T-helper 9 cell (primary cell): Measurements from ENCODE around the gene TMEM41B.
A peak's percentile ranks its signal among the peaks of the same experiment; 100 is the strongest.
"Not testable (repeated sequence)": the region's sequence is repeated elsewhere in the genome, so short reads cannot be mapped to it uniquely, and the experiment has no call there.

Source experiments
- DNase-seq: peaks from one replicate; pipeline ENCODE4 v3.0.0-alpha.2; 2020
- total RNA-seq, 2 donors: gene quantifications; one replicate each; lab custom pipeline; 2026; lab: John Stamatoyannopoulos, UW

TMEM41B gene, protein sequence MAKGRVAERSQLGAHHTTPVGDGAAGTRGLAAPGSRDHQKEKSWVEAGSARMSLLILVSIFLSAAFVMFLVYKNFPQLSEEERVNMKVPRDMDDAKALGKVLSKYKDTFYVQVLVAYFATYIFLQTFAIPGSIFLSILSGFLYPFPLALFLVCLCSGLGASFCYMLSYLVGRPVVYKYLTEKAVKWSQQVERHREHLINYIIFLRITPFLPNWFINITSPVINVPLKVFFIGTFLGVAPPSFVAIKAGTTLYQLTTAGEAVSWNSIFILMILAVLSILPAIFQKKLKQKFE
- 14.2 to 46.7 reads per million in 2 donors for total RNA-seq

DNA sequence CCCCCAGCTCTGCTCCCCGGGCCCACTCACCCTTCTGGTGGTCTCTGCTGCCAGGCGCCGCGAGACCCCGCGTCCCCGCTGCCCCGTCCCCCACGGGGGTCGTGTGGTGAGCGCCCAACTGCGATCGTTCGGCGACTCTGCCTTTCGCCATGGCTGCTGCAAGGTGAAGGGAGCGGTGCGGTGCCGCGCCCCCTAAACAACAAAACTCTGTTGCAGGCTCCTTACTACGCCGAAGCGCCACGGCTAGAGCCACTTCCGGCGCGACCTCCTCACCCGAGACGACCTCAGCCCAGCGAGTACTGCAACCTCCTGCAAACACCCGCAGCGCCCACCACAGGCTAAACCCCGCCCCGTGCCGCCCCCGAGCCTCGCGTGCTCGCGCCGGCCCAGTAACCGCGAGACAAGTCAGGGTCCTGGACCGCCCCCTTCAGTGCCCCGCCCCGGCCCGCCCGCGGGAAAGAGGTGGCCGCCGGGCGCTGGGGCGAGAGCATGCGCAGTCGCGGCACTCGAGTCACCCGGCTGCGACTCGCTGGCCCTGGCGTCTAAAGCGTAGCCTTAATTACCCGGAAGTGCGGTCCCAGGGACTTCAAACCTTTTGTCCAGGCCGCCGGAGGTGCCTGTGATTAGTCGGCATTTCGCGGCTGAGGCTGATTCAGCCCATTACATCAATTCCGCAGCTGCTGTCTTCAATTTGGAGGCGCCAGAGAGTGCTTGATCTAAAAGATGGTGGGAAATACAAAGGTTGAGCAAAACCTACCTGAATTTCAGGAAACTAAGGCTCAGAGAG is at the start of gene TMEM41B:
Gene TMEM41B, minus strand, starts transcription at position 303 of the 787 bp plus-strand sequence. Its CDS starts 152 bp downstream, at position 151.
- DNase-seq = peak; percentile 99

DNA sequence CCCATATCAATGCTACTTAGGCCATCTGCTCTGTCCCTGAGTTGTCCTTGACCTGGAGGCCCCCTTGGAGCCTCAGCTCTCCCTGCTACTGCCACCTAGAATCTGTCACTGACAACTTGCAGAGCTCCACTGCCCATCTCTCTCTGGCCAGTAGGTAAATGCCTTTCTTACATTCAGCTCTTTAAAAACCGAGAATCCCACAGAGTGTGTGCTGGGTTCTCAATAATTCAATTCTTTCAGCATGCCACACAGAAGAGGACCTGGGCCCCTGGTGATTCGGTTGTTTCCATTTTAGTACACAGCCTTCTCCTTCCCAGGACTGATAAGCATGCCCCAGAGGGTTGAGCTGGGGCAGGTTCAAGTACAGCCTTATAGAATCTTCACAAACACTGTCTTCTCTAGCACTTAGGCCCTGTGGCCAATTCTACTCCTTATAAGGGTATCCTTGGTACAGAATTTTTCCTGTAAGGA is 48.0 kb upstream of the TMEM41B start:
- DNase-seq = no peak

DNA sequence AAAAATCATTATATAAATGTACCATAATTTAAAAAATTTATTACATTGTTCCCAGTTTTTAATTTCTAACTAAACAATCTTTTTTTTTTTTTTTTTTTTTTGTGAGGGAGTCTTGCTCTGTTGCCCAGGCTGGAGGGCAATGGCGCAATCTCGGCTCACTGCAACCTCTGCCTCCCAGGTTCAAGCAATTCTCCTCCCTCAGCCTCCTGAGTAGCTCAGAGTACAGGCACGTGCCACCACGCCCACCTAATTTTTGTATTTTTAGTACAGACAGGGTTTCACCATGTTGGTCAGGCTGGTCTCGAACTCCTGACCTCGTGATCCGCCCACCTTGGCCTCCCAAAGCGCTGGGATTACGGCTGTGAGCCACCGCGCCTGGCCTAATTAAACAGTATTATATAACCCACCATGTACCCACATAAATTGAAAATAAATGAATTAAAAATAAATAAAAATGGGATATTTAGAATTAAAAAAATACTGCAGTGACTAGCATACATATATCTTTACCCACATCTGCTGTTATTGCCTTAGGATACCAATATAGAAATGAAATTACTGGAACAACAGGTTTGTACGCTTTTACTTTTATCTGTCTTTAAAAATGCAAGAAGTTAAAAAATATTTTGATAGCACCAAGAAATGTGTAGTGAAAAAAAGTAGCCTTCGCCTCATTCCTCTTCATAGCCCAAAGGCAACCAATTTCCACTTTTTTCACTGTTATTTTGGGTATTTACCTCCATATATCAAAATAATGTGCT is 46.6 kb upstream of the TMEM41B start:
- DNase-seq = not testable (repeated sequence)

DNA sequence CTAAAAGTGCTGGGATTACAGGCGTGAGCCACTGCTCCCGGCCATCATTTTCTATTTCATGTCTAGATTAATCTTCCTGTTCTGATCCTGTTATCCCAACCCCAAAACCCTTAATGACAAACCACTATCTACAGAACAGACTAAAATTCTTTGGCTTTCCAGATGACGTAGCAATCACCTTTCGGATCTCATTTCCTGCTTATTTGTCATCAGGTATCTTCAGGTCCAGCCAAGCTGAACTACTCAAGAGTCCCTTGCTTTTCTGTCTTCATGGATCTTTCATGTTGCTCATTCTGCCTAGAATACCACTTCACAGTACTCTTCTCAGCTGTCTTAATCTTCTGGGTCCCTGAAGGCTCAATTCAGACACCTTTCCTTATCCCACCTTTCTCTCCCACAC is 42.6 kb upstream of the TMEM41B start:
- DNase-seq = no peak

GRCh38 chr11:9351321-9351881 is 37.0 kb upstream of the TMEM41B start:
- no peak for DNase-seq

GRCh38 chr11:9347779-9348178 is 33.4 kb upstream of the TMEM41B start:
- not testable (repeated sequence) for DNase-seq

- DNase-seq = no peak
Observed at GRCh38 chr11:9347100-9347499, 32.7 kb upstream of the TMEM41B start.

DNA sequence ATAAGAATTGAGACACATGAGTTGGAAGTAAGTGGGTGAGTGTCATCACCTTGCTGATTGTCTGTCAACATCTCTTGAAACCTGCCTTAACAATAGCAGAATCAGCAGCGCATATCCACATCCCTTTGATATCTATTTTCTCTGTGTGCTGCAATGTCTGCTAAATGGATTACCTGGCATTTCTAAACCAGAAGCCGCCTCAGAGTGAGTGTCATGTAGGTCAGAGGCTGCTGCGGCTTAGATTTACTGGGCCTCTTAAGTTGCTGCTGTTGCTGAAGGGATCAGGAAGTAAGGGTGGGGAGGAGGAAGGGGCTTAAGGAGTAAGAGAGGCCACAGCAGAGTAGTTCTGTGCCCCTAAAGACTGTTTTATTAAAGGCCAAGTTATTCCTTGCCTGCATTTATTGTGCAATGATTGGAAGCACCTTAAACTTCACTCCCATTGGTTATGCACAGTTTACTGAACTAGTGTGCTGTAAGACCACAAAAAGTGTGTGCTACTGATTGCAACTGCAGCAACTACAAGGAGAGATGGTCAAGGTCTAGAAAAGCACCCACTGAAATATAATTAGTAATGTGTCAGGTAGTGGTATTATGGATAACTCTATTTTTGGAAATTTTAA is 29.8 kb upstream of the TMEM41B start:
- no peak for DNase-seq

DNA sequence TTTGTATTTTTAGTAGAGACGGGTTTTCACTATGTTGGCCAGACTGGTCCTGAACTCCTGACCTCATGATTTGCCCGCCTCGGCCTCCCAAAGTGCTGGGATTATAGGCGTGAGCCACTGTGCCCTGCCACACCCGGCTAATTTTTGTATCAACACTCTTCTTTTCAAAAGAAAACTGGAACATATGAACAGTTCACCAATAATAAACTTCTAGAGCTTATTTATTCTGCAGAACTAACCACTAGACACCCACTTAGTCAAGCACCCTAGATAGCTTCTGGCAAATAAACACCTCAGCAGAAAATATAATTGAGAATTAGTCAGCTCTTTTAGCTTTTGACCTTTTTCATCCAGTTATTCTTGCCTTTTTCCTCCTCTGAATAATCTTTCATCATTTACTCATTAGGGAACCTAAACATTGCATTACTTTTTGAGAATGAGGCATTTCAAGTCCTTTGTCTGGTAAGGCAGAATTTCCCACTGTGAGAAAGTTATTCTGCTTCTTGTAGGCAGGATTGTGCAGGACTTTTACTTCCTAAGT is 27.3 kb upstream of the TMEM41B start:
- no peak for DNase-seq

- no peak for DNase-seq
Observed at GRCh38 chr11:9332655-9333054, 18.3 kb upstream of the TMEM41B start.

DNA sequence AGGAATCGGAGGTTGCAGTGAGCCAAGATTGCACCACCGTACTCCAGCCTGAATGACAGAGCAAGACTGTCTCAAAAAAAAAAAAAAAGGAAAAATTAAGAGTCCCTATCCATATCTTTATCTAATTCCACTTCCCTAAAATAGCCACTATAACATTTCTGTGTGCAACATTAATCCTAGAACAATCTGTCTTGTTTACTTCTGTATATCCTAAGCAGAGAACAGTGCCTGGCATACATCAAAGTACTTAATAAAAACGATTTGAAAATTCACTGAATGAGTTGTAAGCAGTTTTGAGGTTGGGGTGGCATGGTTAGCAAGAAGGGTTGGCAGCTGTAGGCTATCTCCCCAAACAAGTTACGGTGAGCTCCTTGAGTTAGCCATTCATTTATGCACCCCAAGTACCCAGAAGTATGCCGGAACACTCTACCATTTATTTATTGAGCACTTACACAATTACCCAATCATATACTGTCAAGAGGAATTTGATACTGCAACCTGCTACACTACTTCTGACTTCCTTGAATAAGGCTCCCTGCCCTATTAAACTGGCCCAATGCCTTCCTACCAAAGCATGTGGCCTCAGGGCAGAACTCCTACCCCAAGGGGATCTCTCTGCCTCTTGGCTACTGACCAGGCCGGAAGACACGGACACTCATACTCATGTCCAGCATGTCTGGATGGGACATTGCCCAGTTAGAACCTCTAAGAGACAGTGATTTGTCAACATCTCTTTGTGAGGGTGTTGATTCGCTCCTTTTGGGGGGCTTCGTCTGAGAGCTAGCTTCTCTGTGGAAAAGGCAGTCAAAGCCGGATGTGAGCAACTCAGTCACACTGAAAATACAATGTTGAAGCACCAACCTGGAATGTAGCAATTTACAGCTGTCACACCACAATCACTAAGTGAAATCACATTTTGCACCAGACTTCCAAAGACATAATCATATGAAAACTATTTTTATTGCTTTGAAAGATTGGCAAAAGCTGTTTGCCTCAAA is 16.3 kb upstream of the TMEM41B start:
- no peak for DNase-seq

DNA sequence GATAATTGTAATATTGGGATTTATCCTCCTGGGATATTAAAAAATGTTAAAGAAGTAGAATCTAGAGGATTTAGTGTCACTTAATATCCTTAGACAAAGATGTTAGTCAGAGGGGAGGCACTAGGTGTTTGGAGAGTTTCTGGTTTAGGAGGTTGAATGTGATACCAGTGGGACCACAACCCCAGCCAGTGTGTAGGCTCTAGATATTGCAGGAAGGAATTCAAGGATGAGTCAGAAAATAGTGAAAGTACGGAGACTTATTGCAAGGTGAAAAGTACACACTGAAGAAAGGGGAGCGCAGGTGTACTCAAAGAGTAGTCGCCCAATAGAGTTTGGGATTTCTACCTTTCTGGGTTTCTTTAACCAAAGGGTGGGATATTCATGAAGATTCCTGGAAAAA is 5.7 kb upstream of the TMEM41B start:
- no peak for DNase-seq

DNA sequence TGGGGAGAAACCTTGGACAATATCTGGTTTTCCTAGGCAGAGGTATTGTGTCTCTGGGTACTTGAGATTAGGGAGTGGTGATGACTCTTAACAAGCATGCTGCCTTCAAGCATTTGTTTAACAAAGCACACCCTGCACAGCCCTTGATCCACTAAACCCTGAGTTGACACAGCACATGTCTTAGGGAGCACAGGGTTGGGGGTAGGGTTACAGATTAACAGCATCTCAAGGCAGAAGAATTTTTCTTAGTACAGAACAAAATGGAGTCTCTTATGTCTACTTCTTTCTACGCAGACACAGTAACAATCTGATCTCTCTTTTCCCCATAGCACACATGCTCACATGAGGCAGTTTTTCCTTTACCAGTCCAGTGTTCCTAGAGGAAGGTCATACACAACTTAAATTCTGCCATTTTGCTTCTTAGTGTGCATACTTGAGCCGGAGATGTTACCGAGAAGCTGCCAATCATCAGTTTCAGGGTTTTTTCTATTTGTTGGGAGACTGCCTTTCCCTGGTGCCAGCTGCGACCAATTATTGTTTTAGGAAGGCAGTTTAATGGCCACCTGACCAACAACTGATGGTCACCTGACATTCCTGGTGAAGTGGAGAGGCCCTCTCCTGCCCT is 5.1 kb upstream of the TMEM41B start:
- not testable (repeated sequence) for DNase-seq

- not testable (repeated sequence) for DNase-seq
Observed at GRCh38 chr11:9318442-9319376, 4.3 kb upstream of the TMEM41B start.

GRCh38 chr11:9316334-9316733 is 1.9 kb upstream of the TMEM41B start:
- DNase-seq = no peak

DNA sequence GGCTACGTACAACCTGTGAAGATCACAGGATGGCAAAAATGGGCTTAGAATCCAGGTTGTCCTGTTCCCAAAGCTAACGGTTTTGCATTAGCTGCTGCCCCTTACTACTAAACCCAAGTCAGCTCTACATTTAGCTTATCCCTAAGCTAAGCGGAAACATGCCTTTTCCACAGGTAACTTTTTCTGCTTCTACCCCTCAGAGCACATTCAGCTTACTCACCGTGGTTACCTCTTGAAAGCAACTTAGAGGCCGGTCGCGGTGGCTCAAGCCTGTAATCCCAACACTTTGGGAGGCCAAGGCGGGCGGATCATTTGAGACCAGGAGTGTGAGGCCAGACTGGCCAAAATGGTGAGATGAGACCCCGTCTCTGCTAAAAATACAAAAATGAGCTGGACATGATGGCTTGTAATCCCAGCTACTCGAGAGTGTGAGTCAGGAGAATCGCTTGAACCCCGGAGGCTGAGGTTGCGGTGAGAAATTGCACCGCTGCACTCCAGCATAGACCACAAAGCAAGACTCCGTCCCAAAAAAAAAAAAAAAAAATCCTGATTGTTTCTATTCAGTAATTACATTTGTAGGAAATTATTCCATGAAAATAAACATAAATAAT is 790 bp upstream of the TMEM41B start:
- DNase-seq = no peak

DNA sequence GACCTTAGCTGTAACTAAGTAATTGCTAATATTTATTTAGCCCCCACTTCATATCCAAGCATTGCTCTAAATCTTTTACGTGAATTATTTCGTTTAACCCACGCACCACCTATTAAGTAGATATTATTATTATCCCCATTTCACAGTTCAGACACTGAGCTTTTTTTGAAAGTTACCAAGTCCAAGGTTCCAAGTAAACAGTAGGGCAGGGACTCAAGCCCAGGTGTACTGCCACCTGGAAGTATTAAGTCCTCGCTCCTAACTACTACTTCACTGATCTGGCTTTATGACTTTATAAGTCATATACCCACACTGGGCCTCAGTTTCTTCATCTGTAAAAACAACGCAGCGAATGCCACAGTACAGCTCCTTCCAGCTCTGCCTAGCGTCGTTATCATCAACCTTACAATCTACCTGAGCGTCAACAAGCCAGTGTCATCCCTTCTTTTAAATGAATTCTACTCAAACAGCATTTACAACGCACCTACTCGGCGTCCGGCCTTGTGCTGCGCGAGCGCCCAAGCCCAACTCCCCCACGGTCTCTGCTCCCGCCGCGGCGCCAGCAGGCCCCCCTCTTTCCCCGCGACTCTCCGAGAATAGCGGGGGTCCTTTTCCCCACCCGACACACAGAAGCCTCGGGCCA is 624 bp downstream of the TMEM41B start:
- peak; percentile 20 for DNase-seq

- DNase-seq = no peak
Observed at GRCh38 chr11:9310485-9311090, 3.8 kb downstream of the TMEM41B start.
